ENCODE results near the gene ZNF652. TPM values are rescaled to one million over a fixed set of nuclear protein-coding genes. Genes with fewer than 3 reads are reported as not detected.

ZNF652 gene
- polyA plus RNA-seq (16.8 and 26.7 TPM in 2 replicates), polyA minus RNA-seq (48.5 and 64.0 TPM in 2 replicates)

DNA sequence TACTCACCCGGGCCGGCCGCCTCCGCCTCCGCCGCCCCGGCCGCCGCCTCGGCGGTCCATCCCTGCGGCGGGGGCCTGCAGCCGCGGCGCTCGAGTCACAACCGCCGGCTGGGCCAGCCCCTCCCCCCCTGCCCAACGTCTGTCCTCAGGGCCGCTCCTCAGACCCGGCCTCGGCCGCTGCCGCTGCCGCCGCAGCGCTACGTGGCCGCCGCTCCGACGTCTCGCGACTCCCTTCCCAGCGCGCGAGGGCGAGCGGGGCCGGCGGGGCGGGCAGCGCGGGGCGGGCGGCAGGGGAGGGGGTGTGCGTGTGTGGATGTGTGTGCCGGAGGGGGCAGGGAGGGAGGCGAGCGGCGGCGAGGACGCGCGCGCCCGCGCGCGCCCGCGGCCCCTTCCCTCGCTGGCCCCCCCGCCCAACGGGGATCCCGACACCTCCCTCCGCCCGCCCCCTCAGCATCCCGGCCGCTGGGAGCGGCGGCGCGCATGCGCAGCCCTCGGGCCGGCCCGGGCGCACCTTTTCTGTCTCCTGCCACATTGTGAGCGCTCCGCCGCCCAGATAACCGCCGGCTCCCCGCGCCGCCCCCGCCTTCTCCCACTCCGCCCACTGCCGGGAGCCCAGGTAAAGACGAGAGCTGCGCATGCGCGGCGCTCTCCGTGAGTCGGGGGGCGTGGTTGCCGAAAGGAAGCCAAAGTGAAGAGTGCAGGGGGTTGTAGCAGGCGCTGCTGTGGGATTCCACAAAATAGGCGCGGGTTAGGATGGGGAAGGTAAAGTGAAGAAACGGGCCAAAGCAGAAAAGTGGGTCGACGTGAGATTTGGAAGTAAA lies at the start of gene ZNF652:
TSS of gene ZNF652 (minus strand) at position 349 of the 821 bp plus-strand sequence. CDS start 44,525 bp downstream, outside the sequence.
- H3F3A ChIP-seq (ENCODE audit: insufficient read depth, low read length, poor library complexity, severe bottlenecking): no peaks in the 10 kb centered on the region
- no peaks in the 10 kb centered on the region for H3K36me3 ChIP-seq (ENCODE audit: insufficient read depth, low read length)
- H3K9me3 ChIP-seq (ENCODE audit: low read length): no peaks in the 10 kb centered on the region
- peaks cover 36% of the 10 kb centered on the region for H3K79me2 ChIP-seq (replicated peaks; ENCODE audit: insufficient read depth, low read length)
- no peaks in the 10 kb centered on the region for H3K9me2 ChIP-seq (ENCODE audit: insufficient read depth, low read length)
- peak within 1 kb of the TSS; percentile 70 for H3K4me3 ChIP-seq (ENCODE audit: low read length)
- H3K9ac ChIP-seq (ENCODE audit: low read length): peak within 1 kb of the TSS; percentile 99
- no peaks in the 10 kb centered on the region for H3K27me3 ChIP-seq (ENCODE audit: insufficient read depth, low read depth, low read length)
- TF ChIP-seq MXI1 (conservative IDR thresholded peaks at IDR 0.05; ENCODE audit: poor library complexity, severe bottlenecking) (peak; percentile 24), POLR2AphosphoS5 (IDR thresholded peaks at IDR 0.05) (peak; percentile 84), TAF1 (IDR thresholded peaks at IDR 0.05; ENCODE audit: low read depth) (peak; percentile 25), EP300 (conservative IDR thresholded peaks at IDR 0.05; ENCODE audit: poor library complexity, severe bottlenecking) (peak; percentile 19), SMC3 (conservative IDR thresholded peaks at IDR 0.05; ENCODE audit: poor library complexity) (no peak)
- peak within 1 kb of the TSS; percentile 35 for H3K4me2 ChIP-seq (ENCODE audit: low read length)
- H4K20me1 ChIP-seq (ENCODE audit: insufficient read depth): no peaks in the 10 kb centered on the region
- H2AFZ ChIP-seq (ENCODE audit: low read depth, low read length): peak within 1 kb of the TSS; percentile 76
- peak within 1 kb of the TSS; percentile 90 for H3K27ac ChIP-seq (ENCODE audit: low read length)

DNA sequence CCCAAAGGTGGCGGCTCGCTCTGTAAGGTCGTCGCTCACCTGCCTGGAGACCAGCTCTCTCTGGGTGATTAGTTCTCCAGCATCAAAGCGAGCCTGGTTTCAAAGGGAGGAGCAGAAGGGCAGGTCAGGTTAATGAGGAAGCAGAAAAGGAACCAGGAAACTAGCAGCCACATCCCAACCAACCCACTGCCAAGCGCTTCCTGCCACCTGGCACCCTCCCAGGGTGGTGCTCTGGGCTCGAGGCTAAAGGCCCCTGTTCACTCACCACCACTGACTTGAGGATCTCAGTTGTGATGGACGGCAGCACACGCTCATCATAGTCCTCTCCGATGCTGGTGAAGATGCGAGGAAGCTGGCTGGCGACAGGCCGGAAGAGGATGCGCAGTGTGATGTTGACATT lies 47.0 kb upstream of the ZNF652 start:
- Histone ChIP-seq H3K9me2 (ENCODE audit: insufficient read depth, low read length) (no peaks in the 10 kb centered on the region), H3K27me3 (ENCODE audit: insufficient read depth, low read depth, low read length) (no peaks in the 10 kb centered on the region), H3K4me2 (ENCODE audit: low read length) (no peak overlapping the region), H3K4me3 (ENCODE audit: low read length) (no peak overlapping the region), H4K20me1 (ENCODE audit: insufficient read depth) (no peaks in the 10 kb centered on the region), H3K9ac (ENCODE audit: low read length) (no peak overlapping the region), H3K27ac (ENCODE audit: low read length) (no peak overlapping the region), H3K9me3 (ENCODE audit: low read length) (no peaks in the 10 kb centered on the region), H3K36me3 (ENCODE audit: insufficient read depth, low read length) (peaks cover 9% of the 10 kb centered on the region), H2AFZ (ENCODE audit: low read depth, low read length) (no peak overlapping the region), H3F3A (ENCODE audit: insufficient read depth, low read length, poor library complexity, severe bottlenecking) (no peaks in the 10 kb centered on the region), H3K79me2 (replicated peaks; ENCODE audit: insufficient read depth, low read length) (peaks cover 5% of the 10 kb centered on the region)
- TF ChIP-seq, protein P1, sequence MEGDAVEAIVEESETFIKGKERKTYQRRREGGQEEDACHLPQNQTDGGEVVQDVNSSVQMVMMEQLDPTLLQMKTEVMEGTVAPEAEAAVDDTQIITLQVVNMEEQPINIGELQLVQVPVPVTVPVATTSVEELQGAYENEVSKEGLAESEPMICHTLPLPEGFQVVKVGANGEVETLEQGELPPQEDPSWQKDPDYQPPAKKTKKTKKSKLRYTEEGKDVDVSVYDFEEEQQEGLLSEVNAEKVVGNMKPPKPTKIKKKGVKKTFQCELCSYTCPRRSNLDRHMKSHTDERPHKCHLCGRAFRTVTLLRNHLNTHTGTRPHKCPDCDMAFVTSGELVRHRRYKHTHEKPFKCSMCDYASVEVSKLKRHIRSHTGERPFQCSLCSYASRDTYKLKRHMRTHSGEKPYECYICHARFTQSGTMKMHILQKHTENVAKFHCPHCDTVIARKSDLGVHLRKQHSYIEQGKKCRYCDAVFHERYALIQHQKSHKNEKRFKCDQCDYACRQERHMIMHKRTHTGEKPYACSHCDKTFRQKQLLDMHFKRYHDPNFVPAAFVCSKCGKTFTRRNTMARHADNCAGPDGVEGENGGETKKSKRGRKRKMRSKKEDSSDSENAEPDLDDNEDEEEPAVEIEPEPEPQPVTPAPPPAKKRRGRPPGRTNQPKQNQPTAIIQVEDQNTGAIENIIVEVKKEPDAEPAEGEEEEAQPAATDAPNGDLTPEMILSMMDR (IDR thresholded peaks at IDR 0.05; ENCODE audit: poor library complexity, severe bottlenecking): no peak
- TF ChIP-seq TAF1 (IDR thresholded peaks at IDR 0.05; ENCODE audit: low read depth): no peak
- no peak for TF ChIP-seq EZH2 (IDR thresholded peaks at IDR 0.05; ENCODE audit: borderline replicate concordance, insufficient read depth, low read length, poor library complexity, severe bottlenecking)
- TF ChIP-seq EP300 (conservative IDR thresholded peaks at IDR 0.05; ENCODE audit: poor library complexity, severe bottlenecking): no peak
- TF ChIP-seq MXI1 (conservative IDR thresholded peaks at IDR 0.05; ENCODE audit: poor library complexity, severe bottlenecking): no peak

DNA sequence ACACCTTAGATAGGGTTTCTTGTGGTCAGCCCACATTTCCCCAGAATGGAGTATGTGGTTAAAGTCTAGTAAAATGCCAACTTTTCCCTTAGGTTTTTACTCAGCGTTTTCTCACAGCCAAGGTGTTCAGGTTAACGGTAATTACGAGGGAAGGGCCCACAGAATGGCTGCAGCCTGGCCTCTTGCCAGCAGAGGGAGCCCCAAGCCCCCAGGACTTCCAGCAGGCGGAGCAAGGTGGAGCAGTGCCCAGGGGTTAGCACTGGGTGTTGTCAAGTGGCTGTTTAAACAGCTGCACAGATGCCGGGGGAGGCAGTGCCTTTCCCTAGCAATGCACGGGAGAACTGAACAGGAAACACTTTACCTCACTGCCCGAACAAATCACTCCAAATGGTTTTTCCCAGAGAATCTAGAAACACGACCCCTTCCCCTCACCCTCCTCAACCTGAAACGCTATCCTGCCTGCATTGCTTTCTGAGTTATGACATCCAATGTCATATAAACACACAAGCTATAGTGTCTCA lies 46.0 kb upstream of the ZNF652 start:
- Histone ChIP-seq H3K27me3 (ENCODE audit: insufficient read depth, low read depth, low read length) (no peaks in the 10 kb centered on the region), H3K79me2 (replicated peaks; ENCODE audit: insufficient read depth, low read length) (no peaks in the 10 kb centered on the region), H3K9ac (ENCODE audit: low read length) (no peak overlapping the region), H3K27ac (ENCODE audit: low read length) (no peak overlapping the region), H2AFZ (ENCODE audit: low read depth, low read length) (no peak overlapping the region), H3K4me3 (ENCODE audit: low read length) (no peak overlapping the region), H3F3A (ENCODE audit: insufficient read depth, low read length, poor library complexity, severe bottlenecking) (no peaks in the 10 kb centered on the region), H3K4me2 (ENCODE audit: low read length) (no peak overlapping the region), H3K36me3 (ENCODE audit: insufficient read depth, low read length) (peaks cover 9% of the 10 kb centered on the region), H4K20me1 (ENCODE audit: insufficient read depth) (no peaks in the 10 kb centered on the region), H3K9me2 (ENCODE audit: insufficient read depth, low read length) (no peaks in the 10 kb centered on the region), H3K9me3 (ENCODE audit: low read length) (no peaks in the 10 kb centered on the region)
- TF ChIP-seq EP300 (conservative IDR thresholded peaks at IDR 0.05; ENCODE audit: poor library complexity, severe bottlenecking): no peak
- no peak for TF ChIP-seq POLR2AphosphoS5 (IDR thresholded peaks at IDR 0.05)
- no peak for TF ChIP-seq TAF1 (IDR thresholded peaks at IDR 0.05; ENCODE audit: low read depth)
- no peak for TF ChIP-seq EZH2 (IDR thresholded peaks at IDR 0.05; ENCODE audit: borderline replicate concordance, insufficient read depth, low read length, poor library complexity, severe bottlenecking)
- TF ChIP-seq, protein P1 (IDR thresholded peaks at IDR 0.05; ENCODE audit: poor library complexity, severe bottlenecking): peak; percentile 99
- TF ChIP-seq RAD21 (conservative IDR thresholded peaks at IDR 0.05): peak; percentile 92
- TF ChIP-seq, protein P2, sequence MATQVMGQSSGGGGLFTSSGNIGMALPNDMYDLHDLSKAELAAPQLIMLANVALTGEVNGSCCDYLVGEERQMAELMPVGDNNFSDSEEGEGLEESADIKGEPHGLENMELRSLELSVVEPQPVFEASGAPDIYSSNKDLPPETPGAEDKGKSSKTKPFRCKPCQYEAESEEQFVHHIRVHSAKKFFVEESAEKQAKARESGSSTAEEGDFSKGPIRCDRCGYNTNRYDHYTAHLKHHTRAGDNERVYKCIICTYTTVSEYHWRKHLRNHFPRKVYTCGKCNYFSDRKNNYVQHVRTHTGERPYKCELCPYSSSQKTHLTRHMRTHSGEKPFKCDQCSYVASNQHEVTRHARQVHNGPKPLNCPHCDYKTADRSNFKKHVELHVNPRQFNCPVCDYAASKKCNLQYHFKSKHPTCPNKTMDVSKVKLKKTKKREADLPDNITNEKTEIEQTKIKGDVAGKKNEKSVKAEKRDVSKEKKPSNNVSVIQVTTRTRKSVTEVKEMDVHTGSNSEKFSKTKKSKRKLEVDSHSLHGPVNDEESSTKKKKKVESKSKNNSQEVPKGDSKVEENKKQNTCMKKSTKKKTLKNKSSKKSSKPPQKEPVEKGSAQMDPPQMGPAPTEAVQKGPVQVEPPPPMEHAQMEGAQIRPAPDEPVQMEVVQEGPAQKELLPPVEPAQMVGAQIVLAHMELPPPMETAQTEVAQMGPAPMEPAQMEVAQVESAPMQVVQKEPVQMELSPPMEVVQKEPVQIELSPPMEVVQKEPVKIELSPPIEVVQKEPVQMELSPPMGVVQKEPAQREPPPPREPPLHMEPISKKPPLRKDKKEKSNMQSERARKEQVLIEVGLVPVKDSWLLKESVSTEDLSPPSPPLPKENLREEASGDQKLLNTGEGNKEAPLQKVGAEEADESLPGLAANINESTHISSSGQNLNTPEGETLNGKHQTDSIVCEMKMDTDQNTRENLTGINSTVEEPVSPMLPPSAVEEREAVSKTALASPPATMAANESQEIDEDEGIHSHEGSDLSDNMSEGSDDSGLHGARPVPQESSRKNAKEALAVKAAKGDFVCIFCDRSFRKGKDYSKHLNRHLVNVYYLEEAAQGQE (IDR thresholded peaks at IDR 0.05; ENCODE audit: borderline replicate concordance): no peak
- TF ChIP-seq SMC3 (conservative IDR thresholded peaks at IDR 0.05; ENCODE audit: poor library complexity): peak; percentile 98
- peak; percentile 21 for TF ChIP-seq MXI1 (conservative IDR thresholded peaks at IDR 0.05; ENCODE audit: poor library complexity, severe bottlenecking)

Data from neural cell (in vitro differentiated cells).